ENCODE data around the gene SERP2.

The SERP2 gene

GRCh38 chr13:44406617-44407016, 33.0 kb downstream of the SERP2 start:
- no peak for TF ChIP-seq CTCF (IDR thresholded peaks at IDR 0.05; ENCODE audit: low read depth, low read length)
- H3K4me1 ChIP-seq: peaks cover 18% of the 10 kb centered on the region
- no peak for DNase-seq

GRCh38 chr13:44407379-44407778, 33.8 kb downstream of the SERP2 start:
- Histone ChIP-seq H3K36me3 (no peaks in the 10 kb centered on the region), H3K27me3 (no peaks in the 10 kb centered on the region), H3K4me3 (ENCODE audit: low read depth, low read length) (no peak overlapping the region), H3K9me3 (no peaks in the 10 kb centered on the region), H3K4me1 (peaks cover 18% of the 10 kb centered on the region)
- DNase-seq: no peak
- TF ChIP-seq CTCF (IDR thresholded peaks at IDR 0.05; ENCODE audit: low read depth, low read length): no peak

More at GRCh38 chr13:44406617-44407016, 33.0 kb downstream of the SERP2 start:
- Histone ChIP-seq H3K4me3 (ENCODE audit: low read depth, low read length) (no peak overlapping the region), H3K9me3 (no peaks in the 10 kb centered on the region), H3K27me3 (no peaks in the 10 kb centered on the region), H3K36me3 (no peaks in the 10 kb centered on the region)

- no peak for TF ChIP-seq CTCF (IDR thresholded peaks at IDR 0.05; ENCODE audit: low read depth, low read length)
- Histone ChIP-seq H3K4me1 (peaks cover 18% of the 10 kb centered on the region), H3K4me3 (ENCODE audit: low read depth, low read length) (no peak overlapping the region), H3K27me3 (no peaks in the 10 kb centered on the region), H3K36me3 (no peaks in the 10 kb centered on the region), H3K9me3 (no peaks in the 10 kb centered on the region)
- DNase-seq: no peak
These were observed 34.3 kb downstream of the SERP2 start for GRCh38 chr13:44407891-44408290.

- Histone ChIP-seq H3K27me3 (no peaks in the 10 kb centered on the region), H3K4me3 (ENCODE audit: low read depth, low read length) (no peak overlapping the region), H3K36me3 (no peaks in the 10 kb centered on the region), H3K4me1 (peaks cover 3% of the 10 kb centered on the region), H3K9me3 (no peaks in the 10 kb centered on the region)
- no peak for TF ChIP-seq CTCF (IDR thresholded peaks at IDR 0.05; ENCODE audit: low read depth, low read length)
- DNase-seq: no peak
These were observed 36.0 kb downstream of the SERP2 start for GRCh38 chr13:44409595-44409994.

- Histone ChIP-seq H3K9me3 (no peaks in the 10 kb centered on the region), H3K27me3 (no peaks in the 10 kb centered on the region), H3K36me3 (no peaks in the 10 kb centered on the region), H3K4me3 (ENCODE audit: low read depth, low read length) (no peak overlapping the region), H3K4me1 (no peaks in the 10 kb centered on the region)
- TF ChIP-seq CTCF (IDR thresholded peaks at IDR 0.05; ENCODE audit: low read depth, low read length): 0 out of 2 replicates have a peak, but pooled peaks have one; percentile 3
- DNase-seq: no peak
These were observed 36.8 kb downstream of the SERP2 start for GRCh38 chr13:44410328-44410859.

- no peak for DNase-seq
- no peaks in the 10 kb centered on the region for H3K36me3 ChIP-seq
- no peaks in the 10 kb centered on the region for H3K9me3 ChIP-seq
- no peaks in the 10 kb centered on the region for H3K27me3 ChIP-seq
- H3K4me3 ChIP-seq (ENCODE audit: low read depth, low read length): no peak overlapping the region
- TF ChIP-seq CTCF (IDR thresholded peaks at IDR 0.05; ENCODE audit: low read depth, low read length): no peak
- H3K4me1 ChIP-seq: no peaks in the 10 kb centered on the region
These were observed 38.2 kb downstream of the SERP2 start for GRCh38 chr13:44411841-44412240.
